H1 (cell line): ENCODE data around the gene CGRRF1. TPM values are rescaled to one million over a fixed set of nuclear protein-coding genes. Genes with fewer than 3 reads are reported as not detected.

Experiments
- ATF2 ChIP-seq: IDR thresholded peaks from 2 replicates; pipeline ENCODE4 v1.6.1; 2012; ENCODE audit warnings: low read length, inconsistent platforms
- BACH1 ChIP-seq: IDR thresholded peaks from 2 replicates; pipeline ENCODE4 v1.6.1; 2012; ENCODE audit warnings: low read length, improper control_type of control experiment
- BRCA1 ChIP-seq: IDR thresholded peaks from 2 replicates; pipeline ENCODE4 v1.6.1; 2012; ENCODE audit warnings: low read depth, low read length, improper control_type of control experiment
- CHD7 ChIP-seq: fragments of 300-600 bp; sonication (generic); IDR thresholded peaks from 2 replicates; pipeline ENCODE4 v1.7.1; 2012; ENCODE audit warnings: low read length, moderate library complexity, mild to moderate bottlenecking, inconsistent platforms; ENCODE audit not compliant: insufficient replicate concordance
- CREB1 ChIP-seq: IDR thresholded peaks from 2 replicates; pipeline ENCODE4 v1.6.1; 2012; ENCODE audit warnings: inconsistent platforms
- GABPA ChIP-seq: IDR thresholded peaks from 2 replicates; pipeline ENCODE4 v1.6.1; 2011; ENCODE audit warnings: mild to moderate bottlenecking, low read length, moderate library complexity, borderline replicate concordance; ENCODE audit not compliant: insufficient read depth
- SAP30 ChIP-seq: fragments of 300-600 bp; sonication (generic); IDR thresholded peaks from 2 replicates; pipeline ENCODE4 v1.7.1; 2012; ENCODE audit warnings: low read length, moderate library complexity, mild to moderate bottlenecking, inconsistent platforms; ENCODE audit not compliant: insufficient read depth, insufficient replicate concordance
- TAF1 ChIP-seq: IDR thresholded peaks from 2 replicates; pipeline ENCODE4 v1.6.1; 2011; ENCODE audit warnings: mild to moderate bottlenecking, low read depth, low read length
- TBP ChIP-seq: IDR thresholded peaks from 2 replicates; pipeline ENCODE4 v1.6.1; 2011; ENCODE audit warnings: low read depth, low read length, improper control_type of control experiment
- TEAD4 ChIP-seq: IDR thresholded peaks from 2 replicates; pipeline ENCODE4 v1.6.1; 2012; ENCODE audit warnings: low read depth, low read length, inconsistent platforms, mixed read lengths
- polyA plus RNA-seq, 7 experiments: library from polyadenylated mRNA; depleted of rRNA in 3 of 7; stranded (reverse) in 5 of 7; unstranded in 2 of 7; fragments of >200 nt in 5 of 7; fragments of 200-250 nt in 2 of 7; gene quantifications; 1 replicate in 5 of 7; 2 replicates in 1 of 7; 4 replicates in 1 of 7; pipeline versions ENCODE4 v1.2.1 to v1.2.3, GENCODE V29; 2011 to 2013; ENCODE audit warnings: missing spikeins in 2 of 7, mixed read lengths in 2 of 7
- total RNA-seq: library from RNA; stranded (reverse); fragmentation: NEBNext Ultra II Directional; extraction: Animal tissue kit (Norgen Biotek cat#: 25700); gene quantifications from 2 replicates; pipeline ENCODE4 v1.2.1, GENCODE V29; 2021

The CGRRF1 gene
- total and polyA plus RNA-seq, 2 of the 8 experiments (the other 6 are each of a cell fraction or from before 2014, with no cell fraction given), result 7.4 to 20.2 TPM

- no peak for TF ChIP-seq ATF2
- no peak for TF ChIP-seq GABPA
- TF ChIP-seq CREB1, result no peak
- no peak for TF ChIP-seq BACH1
- TF ChIP-seq TEAD4, result no peak
- TF ChIP-seq SAP30, result no peak
- TF ChIP-seq TAF1, result no peak
- no peak for TF ChIP-seq CHD7
- TF ChIP-seq BRCA1, result no peak
- TF ChIP-seq TBP, result no peak
Measured at GRCh38 chr14:54548491-54548890, 38.8 kb downstream of the CGRRF1 start (continued).
